ENCODE measurements around the gene TEF.
"Not testable (repeated sequence)": the region's sequence is repeated elsewhere in the genome, so short reads cannot be mapped to it uniquely, and the experiment has no call there.

Gene TEF

DNA sequence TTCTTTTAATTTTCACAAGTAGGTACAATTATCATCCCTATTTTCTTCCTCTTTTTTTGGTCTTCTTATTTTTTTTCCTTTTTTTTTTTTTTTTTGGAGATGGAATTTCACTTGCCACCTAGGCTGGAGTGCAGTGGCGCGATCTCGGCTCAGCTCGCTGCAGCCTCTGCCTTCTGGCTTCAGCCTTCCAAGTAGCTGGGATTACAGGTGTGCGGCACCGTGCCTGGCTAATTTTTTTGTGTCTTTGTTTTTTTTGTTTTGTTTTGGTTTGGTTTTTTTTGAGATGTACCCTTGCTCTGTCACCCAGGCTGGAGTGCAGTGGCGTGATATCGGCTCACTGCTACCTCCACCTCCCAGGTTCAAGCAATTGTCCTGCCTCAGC, 48.2 kb downstream of the TEF start:
- DNase-seq: no peak

DNA sequence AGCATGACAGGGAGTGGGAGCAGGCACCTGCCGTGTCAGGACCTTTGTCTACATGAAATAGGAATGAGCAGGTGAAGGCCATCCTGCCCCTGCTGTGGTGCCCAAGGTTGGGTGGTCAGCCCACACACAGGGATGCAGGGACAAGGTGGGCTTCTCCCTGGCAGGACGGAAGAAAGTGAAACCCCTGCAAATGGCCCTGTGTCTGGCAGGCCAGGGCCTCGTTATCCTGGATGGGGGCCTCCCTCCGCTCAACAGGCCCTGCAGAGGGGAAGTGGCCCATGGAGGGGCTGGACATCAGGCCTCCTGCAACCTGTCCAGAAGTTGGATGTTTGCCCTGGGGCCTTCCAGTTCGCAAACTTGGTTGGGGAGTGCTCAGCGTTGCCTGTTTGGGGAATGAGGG, 49.9 kb downstream of the TEF start:
- no peak for DNase-seq

GRCh38 chr22:41433480-41433879, 51.7 kb downstream of the TEF start:
- not testable (repeated sequence) for DNase-seq

GRCh38 chr22:41434361-41435003, 52.7 kb downstream of the TEF start:
- DNase-seq: not testable (repeated sequence)

DNA sequence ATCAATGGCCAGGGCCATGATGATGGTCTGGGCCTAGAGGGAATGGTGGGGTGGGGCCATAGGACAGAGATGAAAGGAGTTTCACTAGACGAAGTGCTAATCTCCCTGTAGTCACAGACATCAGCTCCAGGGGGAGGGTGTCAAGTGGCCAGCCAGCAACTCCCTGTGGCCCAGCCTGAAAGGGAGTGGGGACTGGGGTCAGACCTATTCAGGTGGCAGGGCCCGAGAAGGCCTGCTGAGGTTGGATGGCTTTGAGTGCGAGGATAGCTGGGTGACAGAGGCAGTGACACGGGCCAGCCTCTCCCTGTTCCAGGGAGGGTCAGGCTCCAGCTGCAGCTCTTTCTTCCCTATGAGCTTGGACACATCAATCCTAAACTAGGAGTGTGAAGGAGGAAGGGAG, 53.8 kb downstream of the TEF start:
- no peak for DNase-seq

- DNase-seq: no peak
These were observed 54.8 kb downstream of the TEF start for GRCh38 chr22:41436322-41437113.

GRCh38 chr22:41437198-41437597, 55.5 kb downstream of the TEF start:
- DNase-seq: no peak

- DNase-seq: not testable (repeated sequence)
These were observed 58.8 kb downstream of the TEF start for GRCh38 chr22:41440511-41440910.

DNA sequence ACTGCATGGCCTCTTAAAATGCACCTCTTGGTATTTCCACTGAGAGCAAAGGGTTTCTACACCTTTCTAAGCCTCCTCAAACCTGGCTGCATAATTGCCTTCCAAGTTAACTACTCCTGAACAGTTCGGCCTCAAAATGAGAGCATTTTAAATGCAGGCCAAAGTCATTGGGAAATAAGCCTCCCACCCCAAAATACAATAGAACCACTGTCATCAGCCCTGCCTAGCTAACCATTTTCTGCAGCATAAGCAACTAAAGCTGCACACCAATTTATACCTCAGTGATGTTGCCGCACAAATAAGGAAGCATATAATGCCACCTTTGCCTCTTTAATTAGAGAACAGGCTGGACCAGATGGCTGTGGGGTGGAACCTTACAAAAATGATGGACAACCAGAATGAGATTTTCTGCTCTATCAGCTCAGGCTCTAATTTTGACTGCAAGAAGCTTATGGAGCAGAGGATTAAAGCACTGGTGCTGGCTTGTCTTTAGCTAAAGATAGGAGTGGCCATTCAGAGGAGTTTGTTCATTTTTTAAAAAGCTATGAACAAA, 60.6 kb downstream of the TEF start:
- no peak for DNase-seq

GRCh38 chr22:41444360-41445128, 62.8 kb downstream of the TEF start:
- DNase-seq: peak; percentile 96

DNA sequence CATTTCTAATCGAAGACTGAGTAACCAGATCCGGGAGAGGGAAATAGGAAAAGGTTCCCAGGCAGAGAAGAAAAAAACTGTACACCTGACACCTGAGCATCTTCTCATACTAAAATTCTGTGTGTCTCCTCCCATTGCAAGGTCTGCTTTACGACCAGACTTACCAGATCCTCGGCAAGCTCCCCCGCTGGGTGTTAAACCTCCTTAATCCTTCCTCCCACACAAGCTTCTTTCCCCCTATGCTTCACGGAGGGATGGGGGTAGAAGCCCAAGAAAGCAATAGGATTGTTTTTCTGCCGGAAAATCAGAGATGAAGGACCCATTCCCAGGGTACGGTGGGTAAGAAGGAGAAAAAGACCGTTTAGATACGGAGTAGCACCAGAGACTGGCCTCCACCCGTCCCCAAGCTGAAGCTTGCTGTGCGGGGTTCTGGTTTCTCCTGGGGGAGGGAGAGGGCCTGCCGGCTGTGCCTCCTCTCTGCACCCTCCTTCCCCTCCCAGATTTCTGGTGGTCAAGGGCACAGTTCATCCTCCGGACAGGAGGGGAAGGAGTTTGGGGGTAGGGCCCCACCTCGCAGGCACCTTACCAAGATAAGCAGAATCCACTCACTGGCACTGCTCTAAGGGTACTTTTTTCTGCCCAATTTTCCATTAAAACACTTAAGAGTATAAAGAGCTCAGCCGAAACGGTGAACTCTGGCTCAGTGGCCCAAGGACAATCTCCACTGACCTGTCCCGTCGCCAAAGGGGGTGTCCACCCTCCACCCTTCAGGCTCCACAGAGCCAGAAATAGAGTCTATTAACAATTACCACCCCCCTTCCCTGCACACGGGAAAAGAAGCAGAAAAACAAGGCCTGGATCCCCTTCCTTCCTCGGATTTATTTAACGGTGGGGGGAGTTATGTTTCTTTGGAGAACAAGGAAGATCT, 63.7 kb downstream of the TEF start:
- peak; percentile 34 for DNase-seq

DNA sequence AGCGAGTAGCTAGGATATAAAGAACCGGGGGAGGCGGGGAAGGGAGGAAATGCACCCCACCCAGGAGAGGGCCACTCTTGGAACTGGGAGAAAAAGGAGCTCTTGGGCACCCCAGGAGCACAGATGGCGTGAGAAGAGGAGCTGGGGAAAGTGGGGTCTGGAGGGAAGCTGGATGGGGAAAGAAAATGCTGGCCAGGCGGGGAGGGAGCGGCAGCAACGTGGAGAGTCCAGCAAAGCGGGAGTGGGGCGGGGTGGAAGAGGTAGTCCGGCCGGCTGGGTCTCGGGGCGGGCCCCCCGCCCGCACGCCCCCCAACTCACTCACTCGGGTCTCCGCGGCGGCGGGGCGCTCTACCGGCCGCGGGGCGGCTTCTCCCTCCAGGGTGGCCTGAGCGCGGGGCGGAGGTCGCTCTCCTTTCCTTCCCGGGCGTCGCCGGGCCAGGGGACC, 64.3 kb downstream of the TEF start:
- DNase-seq: peak; percentile 25

GRCh38 chr22:41446639-41447434, 65.1 kb downstream of the TEF start, which contains the start of gene TOB2:
TSS of gene TOB2 (minus strand) at chr22:41446801. CDS start at chr22:41437345, 9,456 bp downstream.
- peak; percentile 97 for DNase-seq

GRCh38 chr22:41447435-41448188, 65.9 kb downstream of the TEF start:
- peak; percentile 78 for DNase-seq

DNA sequence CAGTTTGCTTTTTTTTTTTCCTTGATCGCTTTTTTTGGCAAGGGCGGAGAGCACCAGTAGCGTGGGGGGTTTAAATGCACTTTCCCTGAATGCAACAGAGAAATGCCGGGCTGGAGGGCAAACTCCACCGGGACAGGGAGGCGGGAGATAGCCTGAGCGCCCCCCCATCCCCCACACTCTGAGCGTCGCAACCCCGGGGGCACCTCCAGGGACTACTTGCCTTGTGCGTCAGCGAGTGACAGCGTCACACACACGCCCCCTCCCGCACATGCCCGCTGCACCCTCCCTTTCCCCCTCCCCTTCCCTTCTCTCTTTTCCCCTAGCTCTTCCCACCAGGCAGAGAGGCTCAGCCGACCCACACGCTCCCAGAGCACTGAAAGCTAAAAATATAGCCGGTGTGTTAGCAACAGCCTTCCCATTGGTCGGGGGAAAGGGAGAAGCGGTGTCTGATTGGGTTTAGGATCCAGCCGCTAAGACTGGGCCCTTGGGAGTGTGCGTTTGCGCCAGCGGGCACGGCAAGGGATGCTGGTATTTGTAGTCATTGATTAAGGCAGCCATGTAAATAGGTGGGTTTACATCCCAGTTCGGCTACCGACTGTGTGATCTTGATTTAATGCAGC, 66.6 kb downstream of the TEF start:
- peak; percentile 97 for DNase-seq

Measured in activated CD4-positive, alpha-beta T cell treated with anti-CD3 and anti-CD28 coated beads, Interleukin-2, Interleukin-6, amounts not matched to agents 100 ng/mL and 50 ng/mL, durations not matched to agents 16 hours and 8 hours (primary cell).